ENCODE measurements around the gene LRRC49. TPM values are rescaled to one million over a fixed set of nuclear protein-coding genes. Genes with fewer than 3 reads are reported as not detected.
"Not testable (repeated sequence)": the region's sequence is repeated elsewhere in the genome, so short reads cannot be mapped to it uniquely, and the experiment has no call there.

LRRC49 gene
- total and polyA plus RNA-seq, 12 donors: 4.4 to 14.9 (median 8.4) TPM

DNA sequence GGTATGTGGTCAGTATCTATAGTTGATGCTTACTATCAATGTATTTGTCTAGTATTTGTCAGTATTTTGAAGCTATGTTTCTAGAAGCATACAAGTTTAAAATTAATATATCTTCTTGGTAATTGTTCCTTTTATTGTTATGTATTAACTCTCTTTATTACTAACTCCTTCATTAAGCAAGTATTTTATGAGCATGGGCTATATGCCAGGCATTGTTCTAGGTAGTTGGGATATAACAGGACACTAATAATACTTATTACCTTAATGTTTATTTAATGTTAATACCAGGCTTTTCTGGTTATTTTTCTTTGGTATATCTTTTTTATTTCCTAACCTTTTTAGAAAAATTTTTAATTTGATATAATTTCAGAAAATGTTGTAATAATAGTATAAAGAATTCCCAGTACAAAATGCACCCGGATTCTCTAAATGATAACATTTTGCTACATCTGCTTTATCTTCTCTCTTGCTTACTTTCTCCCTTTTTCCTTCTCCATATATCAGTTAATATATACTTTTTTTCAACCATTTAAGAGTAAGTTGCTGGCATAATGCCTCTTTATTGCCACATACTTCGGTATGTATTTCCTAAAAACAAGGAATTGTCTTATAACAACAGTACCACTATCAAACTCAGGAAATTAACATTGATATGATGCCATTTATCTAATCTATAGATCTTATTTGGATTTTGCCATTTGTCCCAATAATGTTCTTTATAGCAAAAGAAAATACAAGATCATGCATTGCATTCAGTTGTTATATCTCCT is 30.9 kb downstream of the LRRC49 start:
- no peak for TF ChIP-seq POLR2A (IDR thresholded peaks at IDR 0.05)
- TF ChIP-seq, protein P1, sequence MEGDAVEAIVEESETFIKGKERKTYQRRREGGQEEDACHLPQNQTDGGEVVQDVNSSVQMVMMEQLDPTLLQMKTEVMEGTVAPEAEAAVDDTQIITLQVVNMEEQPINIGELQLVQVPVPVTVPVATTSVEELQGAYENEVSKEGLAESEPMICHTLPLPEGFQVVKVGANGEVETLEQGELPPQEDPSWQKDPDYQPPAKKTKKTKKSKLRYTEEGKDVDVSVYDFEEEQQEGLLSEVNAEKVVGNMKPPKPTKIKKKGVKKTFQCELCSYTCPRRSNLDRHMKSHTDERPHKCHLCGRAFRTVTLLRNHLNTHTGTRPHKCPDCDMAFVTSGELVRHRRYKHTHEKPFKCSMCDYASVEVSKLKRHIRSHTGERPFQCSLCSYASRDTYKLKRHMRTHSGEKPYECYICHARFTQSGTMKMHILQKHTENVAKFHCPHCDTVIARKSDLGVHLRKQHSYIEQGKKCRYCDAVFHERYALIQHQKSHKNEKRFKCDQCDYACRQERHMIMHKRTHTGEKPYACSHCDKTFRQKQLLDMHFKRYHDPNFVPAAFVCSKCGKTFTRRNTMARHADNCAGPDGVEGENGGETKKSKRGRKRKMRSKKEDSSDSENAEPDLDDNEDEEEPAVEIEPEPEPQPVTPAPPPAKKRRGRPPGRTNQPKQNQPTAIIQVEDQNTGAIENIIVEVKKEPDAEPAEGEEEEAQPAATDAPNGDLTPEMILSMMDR (IDR thresholded peaks at IDR 0.05): no peak
- Histone ChIP-seq H3K9me3 (replicated peaks in 1 of 3) (no peaks in the 10 kb centered on the region), H3K4me3 (no peak overlapping the region), H3K27ac (no peak overlapping the region), H3K4me1 (replicated peaks in 1 of 2) (peaks cover 0 to 7% of the 10 kb centered on the region in 2 donors), H3K36me3 (replicated peaks in 1 of 2) (no peaks in the 10 kb centered on the region), H3K27me3 (no peaks in the 10 kb centered on the region)
- DNase-seq: no peak
- intact Hi-C loops (cut with DNase I): no loop called here
- 79 to 85% (median 84%) methylated on average over 2 of the region's 2 CpGs for WGBS, 4 donors

DNA sequence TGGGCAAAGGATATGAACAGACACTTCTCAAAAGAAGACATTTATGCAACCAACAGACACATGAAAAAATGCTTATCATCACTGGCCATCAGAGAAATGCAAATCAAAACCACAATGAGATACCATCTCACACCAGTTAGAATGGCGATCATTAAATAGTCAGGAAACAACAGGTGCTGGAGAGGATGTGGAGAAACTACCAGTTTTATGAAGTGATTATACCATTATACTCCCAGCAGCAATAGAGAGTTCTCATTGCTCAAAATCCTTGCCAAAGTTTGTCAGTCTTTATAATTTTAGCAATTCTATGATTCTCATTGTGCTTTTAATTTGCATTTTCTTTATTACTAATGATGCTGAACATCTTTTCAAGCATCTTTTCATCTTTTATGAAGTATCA is 34.3 kb downstream of the LRRC49 start:
- H3K27ac ChIP-seq; DNase-seq; H3K36me3 ChIP-seq (replicated peaks in 1 of 2); H3K27me3 ChIP-seq; intact Hi-C loops (cut with DNase I); H3K4me1 ChIP-seq (replicated peaks in 1 of 2); H3K9me3 ChIP-seq (replicated peaks in 1 of 3); H3K4me3 ChIP-seq: not testable (repeated sequence)
- WGBS, 4 donors: 74 to 85% (median 80%) methylated on average over 1 of the region's 1 CpG

DNA sequence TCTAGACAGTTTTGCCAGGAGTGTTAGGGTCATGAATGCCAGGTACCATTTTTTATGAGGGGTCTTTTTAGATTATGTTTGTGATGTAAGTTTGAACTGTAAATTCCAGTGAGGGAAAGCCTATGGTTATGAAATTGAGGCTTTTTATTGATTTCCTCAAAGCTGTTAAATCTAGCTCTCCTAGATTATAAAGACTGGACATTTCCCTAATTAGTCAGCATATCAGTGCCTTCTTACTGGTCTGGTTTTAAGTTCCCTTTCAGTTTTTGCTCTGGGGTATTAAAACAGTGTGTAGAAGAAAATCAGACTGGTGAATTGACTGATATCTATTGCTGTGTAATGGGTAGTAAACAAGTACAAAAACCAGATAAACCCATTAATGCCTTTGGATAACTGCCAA is 39.2 kb downstream of the LRRC49 start:
- intact Hi-C loops (cut with DNase I): no loop called here
- TF ChIP-seq, protein P1 (IDR thresholded peaks at IDR 0.05): no peak
- H3K9me3 ChIP-seq (replicated peaks in 1 of 3): no peaks in the 10 kb centered on the region
- peaks cover 0 to 6% of the 10 kb centered on the region in 2 donors for H3K4me1 ChIP-seq (replicated peaks in 1 of 2)
- no peaks in the 10 kb centered on the region for H3K27me3 ChIP-seq
- no peak for DNase-seq
- no peaks in the 10 kb centered on the region for H3K36me3 ChIP-seq (replicated peaks in 1 of 2)
- no peak overlapping the region for H3K27ac ChIP-seq
- H3K4me3 ChIP-seq: no peak overlapping the region

DNA sequence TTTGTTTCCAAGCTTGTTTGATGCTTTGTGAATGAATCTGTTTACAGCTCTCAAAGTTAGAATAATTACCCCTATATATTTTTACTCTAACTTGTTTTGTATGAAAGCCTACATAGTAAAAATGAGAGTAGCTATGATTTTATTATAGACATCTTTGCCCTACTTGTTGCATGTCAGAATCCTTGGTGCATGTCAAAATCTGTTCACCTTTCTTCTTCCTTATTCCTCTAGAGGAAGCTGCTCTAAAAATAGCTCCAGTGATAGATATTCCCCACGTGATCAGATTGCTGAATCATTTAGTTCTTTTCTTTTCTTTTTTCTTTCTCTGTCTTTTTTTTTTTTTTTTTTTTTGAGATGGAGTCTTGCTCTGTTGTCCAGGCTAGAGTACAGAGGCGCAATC is 39.8 kb downstream of the LRRC49 start:
- 55 to 67% (median 57%) methylated on average over 2 of the region's 2 CpGs for WGBS, 4 donors
- H3K4me3 ChIP-seq: no peak overlapping the region
- no peaks in the 10 kb centered on the region for H3K9me3 ChIP-seq (replicated peaks in 1 of 3)
- no peaks in the 10 kb centered on the region for H3K36me3 ChIP-seq (replicated peaks in 1 of 2)
- no peak for DNase-seq
- H3K4me1 ChIP-seq (replicated peaks in 1 of 2): peaks cover 0 to 6% of the 10 kb centered on the region in 2 donors
- no peak overlapping the region for H3K27ac ChIP-seq
- no peaks in the 10 kb centered on the region for H3K27me3 ChIP-seq
- TF ChIP-seq, protein P1 (IDR thresholded peaks at IDR 0.05): no peak
- no peak for TF ChIP-seq POLR2A (IDR thresholded peaks at IDR 0.05)
- intact Hi-C loops (cut with DNase I): no loop called here

DNA sequence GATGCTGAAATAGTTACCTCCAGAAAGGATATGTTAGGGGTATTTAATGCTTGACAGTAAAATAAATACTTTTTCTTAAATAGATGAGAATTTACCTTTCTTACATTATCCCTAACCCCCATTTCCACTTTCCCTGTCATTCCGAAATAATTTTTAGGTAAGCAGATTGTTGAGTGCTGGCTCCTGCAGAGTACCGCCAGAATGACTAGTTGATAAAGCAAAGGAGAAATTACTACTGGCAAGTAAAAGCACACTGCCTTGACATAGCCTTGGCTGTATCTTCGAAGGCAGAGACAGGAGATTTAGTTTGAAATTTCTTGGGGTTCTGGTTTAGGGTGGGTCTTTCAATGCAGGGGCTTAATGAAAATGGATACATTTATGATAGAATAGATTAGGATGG is 40.8 kb downstream of the LRRC49 start:
- no peak overlapping the region for H3K27ac ChIP-seq
- no peaks in the 10 kb centered on the region for H3K9me3 ChIP-seq (replicated peaks in 1 of 3)
- H3K4me3 ChIP-seq: no peak overlapping the region
- WGBS, 4 donors: 47 to 73% (median 61%) methylated on average over 3 of the region's 3 CpGs
- no peak for DNase-seq
- TF ChIP-seq, protein P1 (IDR thresholded peaks at IDR 0.05): no peak
- no peak for TF ChIP-seq POLR2A (IDR thresholded peaks at IDR 0.05)
- H3K36me3 ChIP-seq (replicated peaks in 1 of 2): no peaks in the 10 kb centered on the region
- H3K4me1 ChIP-seq (replicated peaks in 1 of 2): peaks cover 0 to 6% of the 10 kb centered on the region in 2 donors
- H3K27me3 ChIP-seq: no peaks in the 10 kb centered on the region
- intact Hi-C loops (cut with DNase I): no loop called here

Measured in adrenal gland (tissue), 12 donors.